Right ventricle myocardium inferior (tissue), 1 donor: ENCODE results near the gene FAM72C. TPM values are rescaled to one million over a fixed set of nuclear protein-coding genes. Genes with fewer than 3 reads are reported as not detected.
"Not testable (repeated sequence)": the region's sequence is repeated elsewhere in the genome, so short reads cannot be mapped to it uniquely, and the experiment has no call there.

Experiments
- ATAC-seq: fragments of 200-7000 bp; cut with Tn5 transposase; one replicate; pipeline ENCODE4 v1.9.1; 2020; ENCODE audit warnings: mild to moderate bottlenecking, moderate library complexity
- DNase-seq: peaks from one replicate; pipeline ENCODE4 v3.0.0; 2021; ENCODE audit errors: missing footprints
- intact Hi-C: fragments of 100-400 bp; cut with DNase I; formaldehyde crosslinking; loops from one replicate; pipeline ENCODE4 v1.11.0; 2022
- total RNA-seq: library from RNA; stranded (reverse); fragmentation: NEBNext Ultra II Directional; extraction: Animal tissue kit (Norgen Biotek cat#: 25700); gene quantifications from one replicate; pipeline ENCODE4 v1.2.1, GENCODE V29; 2021
- donor health status: DM: no; HTN: yes; CAD: no; lungs with severe emphysema.

Gene FAM72C
- total RNA-seq, 1 donor from 2014 or later = 0.14 TPM

GRCh38 chr1:143939666-143940065 lies 32.1 kb downstream of the FAM72C start:
- intact Hi-C loops, DNase-seq, ATAC-seq: not testable (repeated sequence)

- ATAC-seq = peak; percentile 38
- DNase-seq, intact Hi-C loops: not testable (repeated sequence)
These were observed 32.9 kb downstream of the FAM72C start for GRCh38 chr1:143938922-143939321.

- intact Hi-C loops = not testable (repeated sequence)
- peak; percentile 2 for DNase-seq
- peak; percentile 71 for ATAC-seq
These were observed 35.2 kb downstream of the FAM72C start for GRCh38 chr1:143936457-143937115.

GRCh38 chr1:143919127-143919526 lies 52.7 kb downstream of the FAM72C start:
- intact Hi-C loops, DNase-seq: not testable (repeated sequence)
- peak; percentile 50 for ATAC-seq

- ATAC-seq, intact Hi-C loops, DNase-seq: not testable (repeated sequence)
These were observed 53.2 kb downstream of the FAM72C start for GRCh38 chr1:143918552-143918951.

GRCh38 chr1:143913705-143914104 lies 58.1 kb downstream of the FAM72C start:
- intact Hi-C loops, ATAC-seq: not testable (repeated sequence)
- DNase-seq = peak; percentile 4
